Natural killer cell (primary cell): ENCODE measurements around the gene EIF4G2. TPM values are rescaled to one million over a fixed set of nuclear protein-coding genes. Genes with fewer than 3 reads are reported as not detected.
"Not testable (repeated sequence)": the region's sequence is repeated elsewhere in the genome, so short reads cannot be mapped to it uniquely, and the experiment has no call there.

ENCODE experiments used
- ATAC-seq, 3 donors: fragments of 150-1000 bp in 2 of 3; fragments of 200-7000 bp in 1 of 3; cut with Tn5 transposase; 1 replicate in 1 of 3; 2 replicates in 2 of 3; pipeline ENCODE4 v1.10.0; 2021; ENCODE audit warnings: mild to moderate bottlenecking in 2 of 3, moderate library complexity in 2 of 3
- DNase-seq, 2 donors: peaks; one replicate each; pipeline versions ENCODE4 v3.0.0 to v3.0.0-alpha.2; 2013 to 2021; ENCODE audit warnings: mixed read lengths in 1 of 2
- H3K27ac ChIP-seq: one replicate; pipeline ENCODE4 v1.5.1; 2013; ENCODE audit warnings: mild to moderate bottlenecking, low read length
- H3K27me3 ChIP-seq: one replicate; pipeline ENCODE4 v1.6.1; 2013; ENCODE audit warnings: low read length; ENCODE audit not compliant: control insufficient read depth, insufficient read depth
- H3K36me3 ChIP-seq: one replicate; pipeline ENCODE4 v1.6.1; 2013; ENCODE audit warnings: low read length; ENCODE audit not compliant: control insufficient read depth, insufficient read depth
- H3K4me1 ChIP-seq: one replicate; pipeline ENCODE4 v1.6.1; 2013; ENCODE audit warnings: low read length; ENCODE audit not compliant: control insufficient read depth, insufficient read depth
- H3K4me3 ChIP-seq: one replicate; pipeline ENCODE4 v1.5.1; 2013; ENCODE audit warnings: low read length
- H3K9me3 ChIP-seq: one replicate; pipeline ENCODE4 v1.6.1; 2013; ENCODE audit warnings: low read length; ENCODE audit not compliant: control insufficient read depth, insufficient read depth
- H3K27ac Mint-ChIP-seq, 2 donors: one replicate each; pipeline ENCODE4 v1.8.0; 2022; ENCODE audit warnings: mild to moderate bottlenecking in 2 of 2, mixed read lengths in 2 of 2, moderate library complexity in 1 of 2
- H3K27me3 Mint-ChIP-seq, 2 donors: one replicate each; pipeline ENCODE4 v1.8.0; 2022; ENCODE audit warnings: low read depth in 2 of 2, mixed read lengths in 2 of 2
- H3K36me3 Mint-ChIP-seq: one replicate; pipeline ENCODE4 v1.8.0; 2022; ENCODE audit warnings: mixed read lengths
- H3K4me1 Mint-ChIP-seq, 2 donors: one replicate each; pipeline ENCODE4 v1.8.0; 2022; ENCODE audit warnings: mixed read lengths in 2 of 2
- H3K4me3 Mint-ChIP-seq: one replicate; pipeline ENCODE4 v1.8.0; 2022; ENCODE audit warnings: mild to moderate bottlenecking, moderate library complexity, mixed read lengths
- H3K9me3 Mint-ChIP-seq, 2 donors: one replicate each; pipeline ENCODE4 v1.8.0; 2022; ENCODE audit warnings: mixed read lengths in 2 of 2
- CTCF ChIP-seq: fragments of 200-600 bp; IDR thresholded peaks from one replicate; pipeline ENCODE4 v1.8.0; 2022; ENCODE audit warnings: antibody characterized with exemption
- WGBS: methylation state at CpG from one replicate; pipeline ENCODE4 v1.1.7; 2013; ENCODE audit warnings: missing lambda C conversion rate; ENCODE audit not compliant: insufficient coverage; 5-methylcytosine and 5-hydroxymethylcytosine counted together
- intact Hi-C: fragments of 100-400 bp; cut with micrococcal nuclease; formaldehyde crosslinking; loops from one replicate; pipeline ENCODE4 v1.14.2; 2022
- total RNA-seq, 4 donors: library from RNA; stranded (reverse); fragments of 120-200 nt in 1 of 4; gene quantifications; one replicate each; pipeline versions ENCODE4 v1.2.3 to v1.2.4, GENCODE V29; 2013 to 2022

EIF4G2 gene
- total RNA-seq, 3 donors from 2014 or later (not counting 1 experiment from before 2014, with no cell fraction given), result 718 to 820 (median 751) TPM

GRCh38 chr11:10838881-10839280 lies 30.2 kb upstream of the EIF4G2 start:
- no peak for DNase-seq
- Histone ChIP-seq H3K4me1 (no peaks in the 10 kb centered on the region), H3K9me3 (no peaks in the 10 kb centered on the region), H3K27me3 (no peaks in the 10 kb centered on the region), H3K27ac (no peak overlapping the region), H3K4me3 (no peak overlapping the region), H3K36me3 (no peaks in the 10 kb centered on the region)
- Mint-ChIP-seq H3K4me1 (no peaks in the 10 kb centered on the region), H3K27ac (no peak overlapping the region), H3K4me3 (no peak overlapping the region), H3K27me3 (no peaks in the 10 kb centered on the region), H3K9me3 (no peaks in the 10 kb centered on the region), H3K36me3 (no peaks in the 10 kb centered on the region)
- 68% methylated on average over 3 of the region's 3 CpGs for WGBS
- intact Hi-C loops, result no loop called here
- no peak for ATAC-seq
- TF ChIP-seq CTCF, result no peak

- no peak overlapping the region for H3K4me3 Mint-ChIP-seq
- no peak for TF ChIP-seq CTCF
- Histone ChIP-seq H3K27me3 (no peaks in the 10 kb centered on the region), H3K9me3 (no peaks in the 10 kb centered on the region), H3K27ac (no peak overlapping the region), H3K4me3 (no peak overlapping the region), H3K4me1 (no peaks in the 10 kb centered on the region), H3K36me3 (no peaks in the 10 kb centered on the region)
- DNase-seq (no peak), ATAC-seq (no peak)
- no peaks in the 10 kb centered on the region for H3K36me3 Mint-ChIP-seq
- no peaks in the 10 kb centered on the region for H3K9me3 Mint-ChIP-seq
- H3K27me3 Mint-ChIP-seq, result no peaks in the 10 kb centered on the region
- no peaks in the 10 kb centered on the region for H3K4me1 Mint-ChIP-seq
- intact Hi-C loops, result no loop called here
- H3K27ac Mint-ChIP-seq, result no peak overlapping the region
Measured at GRCh38 chr11:10838083-10838482, 29.4 kb upstream of the EIF4G2 start.

- DNase-seq, ATAC-seq, H3K27me3 ChIP-seq, H3K36me3 Mint-ChIP-seq, H3K9me3 Mint-ChIP-seq, H3K9me3 ChIP-seq, H3K4me3 Mint-ChIP-seq, H3K27ac Mint-ChIP-seq, H3K4me1 Mint-ChIP-seq, H3K27ac ChIP-seq, H3K36me3 ChIP-seq, H3K4me3 ChIP-seq, H3K4me1 ChIP-seq, intact Hi-C loops, H3K27me3 Mint-ChIP-seq: not testable (repeated sequence)
- WGBS, result 97% methylated on average over 3 of the region's 4 CpGs
Measured at GRCh38 chr11:10836884-10837283, 28.2 kb upstream of the EIF4G2 start.

- H3K27me3 ChIP-seq, result no peaks in the 10 kb centered on the region
- TF ChIP-seq CTCF, result no peak
- intact Hi-C loops, result no loop called here
- H3K27me3 Mint-ChIP-seq, result no peaks in the 10 kb centered on the region
- H3K27ac ChIP-seq, result no peak overlapping the region
- H3K4me1 Mint-ChIP-seq, result peaks cover 5 to 7% of the 10 kb centered on the region in 2 donors
- no peaks in the 10 kb centered on the region for H3K36me3 Mint-ChIP-seq
- no peak overlapping the region for H3K4me3 Mint-ChIP-seq
- H3K4me1 ChIP-seq, result no peaks in the 10 kb centered on the region
- 93% methylated on average over 4 of the region's 4 CpGs for WGBS
- H3K36me3 ChIP-seq, result no peaks in the 10 kb centered on the region
- no peak for DNase-seq
- H3K9me3 Mint-ChIP-seq, result no peaks in the 10 kb centered on the region
- H3K9me3 ChIP-seq, result no peaks in the 10 kb centered on the region
- H3K4me3 ChIP-seq, result no peak overlapping the region
- no peak for ATAC-seq
- no peak overlapping the region for H3K27ac Mint-ChIP-seq
Measured at GRCh38 chr11:10829139-10829538, 20.4 kb upstream of the EIF4G2 start.
